ENCODE data around the gene EBI3.

Gene EBI3

GRCh38 chr19:4229179-4229931 is at the start of gene EBI3:
TSS of gene EBI3 (plus strand) at chr19:4229523. CDS start at chr19:4229551, 28 bp downstream.
- TF ChIP-seq, protein P1, sequence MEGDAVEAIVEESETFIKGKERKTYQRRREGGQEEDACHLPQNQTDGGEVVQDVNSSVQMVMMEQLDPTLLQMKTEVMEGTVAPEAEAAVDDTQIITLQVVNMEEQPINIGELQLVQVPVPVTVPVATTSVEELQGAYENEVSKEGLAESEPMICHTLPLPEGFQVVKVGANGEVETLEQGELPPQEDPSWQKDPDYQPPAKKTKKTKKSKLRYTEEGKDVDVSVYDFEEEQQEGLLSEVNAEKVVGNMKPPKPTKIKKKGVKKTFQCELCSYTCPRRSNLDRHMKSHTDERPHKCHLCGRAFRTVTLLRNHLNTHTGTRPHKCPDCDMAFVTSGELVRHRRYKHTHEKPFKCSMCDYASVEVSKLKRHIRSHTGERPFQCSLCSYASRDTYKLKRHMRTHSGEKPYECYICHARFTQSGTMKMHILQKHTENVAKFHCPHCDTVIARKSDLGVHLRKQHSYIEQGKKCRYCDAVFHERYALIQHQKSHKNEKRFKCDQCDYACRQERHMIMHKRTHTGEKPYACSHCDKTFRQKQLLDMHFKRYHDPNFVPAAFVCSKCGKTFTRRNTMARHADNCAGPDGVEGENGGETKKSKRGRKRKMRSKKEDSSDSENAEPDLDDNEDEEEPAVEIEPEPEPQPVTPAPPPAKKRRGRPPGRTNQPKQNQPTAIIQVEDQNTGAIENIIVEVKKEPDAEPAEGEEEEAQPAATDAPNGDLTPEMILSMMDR (IDR thresholded peaks at IDR 0.05; ENCODE audit: poor library complexity, severe bottlenecking), result no peak
- Histone ChIP-seq H3K36me3 (ENCODE audit: low read depth) (no peaks in the 10 kb centered on the region), H3K27me3 (ENCODE audit: insufficient read depth, poor library complexity, severe bottlenecking) (no peaks in the 10 kb centered on the region), H3K9me3 (ENCODE audit: severe bottlenecking) (no peaks in the 10 kb centered on the region), H3K4me3 (ENCODE audit: severe bottlenecking) (no peak within 1 kb of the TSS), H3K27ac (ENCODE audit: poor library complexity, severe bottlenecking) (no peak within 1 kb of the TSS), H3K4me1 (ENCODE audit: insufficient read depth, poor library complexity, severe bottlenecking) (no peaks in the 10 kb centered on the region)
- DNase-seq (ENCODE audit: low spot score) (no peak), ATAC-seq (ENCODE audit: low read depth) (peak; percentile 60)

DNA sequence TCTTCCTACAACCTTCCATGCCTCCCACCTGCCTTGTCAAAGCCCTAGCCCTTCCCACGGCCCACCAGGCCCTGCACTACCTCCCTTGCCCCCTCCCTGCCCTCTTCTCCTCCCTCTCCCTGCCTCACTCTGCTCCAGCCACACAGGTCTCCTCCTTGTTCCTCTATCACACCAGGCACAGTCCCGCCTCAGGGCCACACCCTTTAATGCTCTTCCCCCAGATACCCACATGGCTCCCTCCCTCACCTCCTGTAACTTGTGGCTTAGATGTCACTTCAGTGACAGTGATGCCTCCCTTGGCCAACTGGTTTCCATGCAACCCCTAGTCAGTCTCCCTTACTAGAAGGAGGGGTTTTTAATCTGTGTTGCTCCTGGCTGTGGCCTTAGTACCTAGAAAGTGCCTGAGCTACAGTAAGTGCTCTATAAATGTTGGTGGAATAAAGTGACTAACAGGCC is 48.2 kb upstream of the EBI3 start:
- Histone ChIP-seq H3K9me3 (ENCODE audit: severe bottlenecking) (no peaks in the 10 kb centered on the region), H3K27ac (ENCODE audit: poor library complexity, severe bottlenecking) (peak overlapping the region; percentile 52), H3K4me1 (ENCODE audit: insufficient read depth, poor library complexity, severe bottlenecking) (peaks cover 4% of the 10 kb centered on the region), H3K27me3 (ENCODE audit: insufficient read depth, poor library complexity, severe bottlenecking) (no peaks in the 10 kb centered on the region), H3K4me3 (ENCODE audit: severe bottlenecking) (no peak overlapping the region), H3K36me3 (ENCODE audit: low read depth) (peaks cover 8% of the 10 kb centered on the region)
- no peak for ATAC-seq (ENCODE audit: low read depth)
- TF ChIP-seq, protein P1 (IDR thresholded peaks at IDR 0.05; ENCODE audit: poor library complexity, severe bottlenecking), result no peak
- DNase-seq (ENCODE audit: low spot score), result no peak

GRCh38 chr19:4182084-4182810 is 47.1 kb upstream of the EBI3 start, which contains the start of the genes ANKRD24 and SIRT6:
TSS of gene ANKRD24 (plus strand) at chr19:4182689. CDS start at chr19:4186426, 3,737 bp downstream.
TSS of gene SIRT6 (minus strand) at chr19:4182563. CDS start at chr19:4182539, 24 bp downstream.
- Histone ChIP-seq H3K9me3 (ENCODE audit: severe bottlenecking) (no peaks in the 10 kb centered on the region), H3K27ac (ENCODE audit: poor library complexity, severe bottlenecking) (peak within 1 kb of the TSS; percentile 52), H3K27me3 (ENCODE audit: insufficient read depth, poor library complexity, severe bottlenecking) (no peaks in the 10 kb centered on the region), H3K4me3 (ENCODE audit: severe bottlenecking) (peak within 1 kb of the TSS; percentile 89), H3K4me1 (ENCODE audit: insufficient read depth, poor library complexity, severe bottlenecking) (peaks cover 4% of the 10 kb centered on the region), H3K36me3 (ENCODE audit: low read depth) (peaks cover 8% of the 10 kb centered on the region)
- DNase-seq (ENCODE audit: low spot score) (peak; percentile 90), ATAC-seq (ENCODE audit: low read depth) (peak; percentile 64)
- TF ChIP-seq, protein P1 (IDR thresholded peaks at IDR 0.05; ENCODE audit: poor library complexity, severe bottlenecking), result no peak

- Histone ChIP-seq H3K27me3 (ENCODE audit: insufficient read depth, poor library complexity, severe bottlenecking) (no peaks in the 10 kb centered on the region), H3K27ac (ENCODE audit: poor library complexity, severe bottlenecking) (no peak overlapping the region), H3K36me3 (ENCODE audit: low read depth) (peaks cover 8% of the 10 kb centered on the region), H3K9me3 (ENCODE audit: severe bottlenecking) (no peaks in the 10 kb centered on the region), H3K4me1 (ENCODE audit: insufficient read depth, poor library complexity, severe bottlenecking) (peaks cover 4% of the 10 kb centered on the region), H3K4me3 (ENCODE audit: severe bottlenecking) (no peak overlapping the region)
- DNase-seq (ENCODE audit: low spot score) (no peak), ATAC-seq (ENCODE audit: low read depth) (no peak)
- TF ChIP-seq, protein P1 (IDR thresholded peaks at IDR 0.05; ENCODE audit: poor library complexity, severe bottlenecking), result no peak
Observed at GRCh38 chr19:4183967-4184717, 45.2 kb upstream of the EBI3 start.

All from RWPE2 (cell line).